Uterus (tissue), 2 donors: ENCODE data around the gene ADIPOR2.

Source experiments
- CTCF ChIP-seq, 4 experiments: fragments of 200-600 bp in 2 of 4; fragments of 450-650 bp in 2 of 4; sonication (generic) in 2 of 4; IDR thresholded peaks; one replicate each; pipeline ENCODE4 v1.5.1; 2016 to 2019; ENCODE audit warnings: antibody characterized with exemption in 4 of 4, mild to moderate bottlenecking in 2 of 4, moderate library complexity in 1 of 4
- POLR2A ChIP-seq, 2 donors: fragments of 450-650 bp; IDR thresholded peaks; one replicate each; pipeline ENCODE4 v1.6.1; 2016; ENCODE audit warnings: antibody characterized with exemption in 2 of 2, mild to moderate bottlenecking in 1 of 2, moderate library complexity in 1 of 2

- no peak for TF ChIP-seq CTCF (IDR thresholded peaks at IDR 0.05)
- TF ChIP-seq POLR2A (IDR thresholded peaks at IDR 0.05): no peak
Measured at GRCh38 chr12:1836854-1837421, 146.1 kb downstream of the ADIPOR2 start.
